Nucleus accumbens (tissue), 56 donors: Measurements from ENCODE around the gene HNRNPC.
A peak's percentile ranks its signal among the peaks of the same experiment; 100 is the strongest.
"Not testable (repeated sequence)": the region's sequence is repeated elsewhere in the genome, so short reads cannot be mapped to it uniquely, and the experiment has no call there.

Experiments
- DNase-seq, 56 donors: peaks; one replicate each; lab custom pipeline; 2025; lab: John Stamatoyannopoulos, UW

Gene HNRNPC

GRCh38 chr14:21199611-21200560 lies 69.4 kb downstream of the HNRNPC start:
- no peak for DNase-seq

- no peak for DNase-seq
These were observed 71.6 kb downstream of the HNRNPC start for GRCh38 chr14:21197418-21198205.

- DNase-seq: no peak
These were observed 74.6 kb downstream of the HNRNPC start for GRCh38 chr14:21194597-21194996.

GRCh38 chr14:21192875-21193535 lies 76.2 kb downstream of the HNRNPC start:
- no peak for DNase-seq

- DNase-seq: no peak
These were observed 76.8 kb downstream of the HNRNPC start for GRCh38 chr14:21192447-21192822.

- peak in 45 of 56 donors; percentile 1 to 67 (median 28) for DNase-seq
These were observed 77.3 kb downstream of the HNRNPC start for GRCh38 chr14:21191809-21192446.

- no peak for DNase-seq
These were observed 77.9 kb downstream of the HNRNPC start for GRCh38 chr14:21191261-21191808.

- no peak for DNase-seq
These were observed 83.8 kb downstream of the HNRNPC start for GRCh38 chr14:21185491-21185890.

GRCh38 chr14:21184254-21184653 lies 85.0 kb downstream of the HNRNPC start:
- DNase-seq: no peak

- DNase-seq: no peak
These were observed 87.1 kb downstream of the HNRNPC start for GRCh38 chr14:21182166-21182565.

GRCh38 chr14:21171128-21171527 lies 98.1 kb downstream of the HNRNPC start:
- no peak for DNase-seq

GRCh38 chr14:21169573-21169972 lies 99.7 kb downstream of the HNRNPC start:
- no peak for DNase-seq

- DNase-seq: no peak
These were observed 101.2 kb downstream of the HNRNPC start for GRCh38 chr14:21168055-21168454.

GRCh38 chr14:21165670-21166069 lies 103.6 kb downstream of the HNRNPC start:
- not testable (repeated sequence) for DNase-seq

- not testable (repeated sequence) for DNase-seq
These were observed 104.1 kb downstream of the HNRNPC start for GRCh38 chr14:21165002-21165605.

- DNase-seq: no peak
These were observed 105.4 kb downstream of the HNRNPC start for GRCh38 chr14:21163871-21164291.

GRCh38 chr14:21162081-21162480 lies 107.2 kb downstream of the HNRNPC start:
- DNase-seq: no peak

GRCh38 chr14:21160061-21160610 lies 109.1 kb downstream of the HNRNPC start:
- no peak for DNase-seq
